HG03039 (cell line): ENCODE results near the gene EGLN3.

Source experiments
- ATAC-seq: cut with Tn5 transposase; IDR thresholded peaks from one replicate; pipeline ENCODE4 v1.9.1; 2021; ENCODE audit warnings: mild to moderate bottlenecking, moderate library complexity; ENCODE audit not compliant: unreplicated experiment

Gene EGLN3

GRCh38 chr14:33915682-33916081 lies 35.2 kb downstream of the EGLN3 start:
- ATAC-seq = no peak

- no peak for ATAC-seq
Measured at GRCh38 chr14:33914676-33915516, 36.0 kb downstream of the EGLN3 start.

- ATAC-seq = no peak
Measured at GRCh38 chr14:33911046-33911445, 39.8 kb downstream of the EGLN3 start.

- no peak for ATAC-seq
Measured at GRCh38 chr14:33910435-33910834, 40.4 kb downstream of the EGLN3 start.

GRCh38 chr14:33909380-33910084 lies 41.3 kb downstream of the EGLN3 start:
- no peak for ATAC-seq

DNA sequence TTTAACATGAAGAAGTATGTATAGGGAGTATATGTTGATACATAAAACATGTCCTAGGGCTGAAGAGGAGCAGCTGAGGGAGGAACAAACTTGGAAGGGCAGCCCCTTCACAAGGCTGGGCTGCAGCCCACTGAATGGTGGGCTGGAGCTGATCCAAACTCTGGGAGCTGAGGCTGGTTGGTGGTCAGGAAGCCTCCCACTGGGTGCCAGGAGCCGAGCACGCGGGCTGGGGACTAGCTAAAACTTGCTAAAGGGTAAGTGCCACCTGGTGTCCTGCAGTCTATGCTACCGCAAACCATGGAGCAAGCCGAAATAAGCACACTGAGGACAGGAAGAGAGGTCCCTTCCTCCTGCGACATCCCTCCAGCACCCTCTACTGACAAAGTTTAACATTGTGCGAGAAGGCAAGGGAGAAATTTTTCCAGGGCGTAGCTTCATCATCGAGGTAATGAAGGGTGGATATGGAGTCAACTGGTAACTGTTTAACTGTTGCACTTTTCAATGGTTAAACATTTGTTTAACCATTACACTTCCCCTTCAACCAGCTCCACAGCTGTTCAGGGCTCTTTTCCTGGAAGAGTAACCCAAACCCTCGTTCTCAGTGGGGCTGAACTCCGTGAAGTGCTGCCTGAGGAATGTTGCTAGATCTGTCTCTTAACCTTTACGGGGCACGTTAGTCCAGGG lies 42.2 kb downstream of the EGLN3 start:
- no peak for ATAC-seq

GRCh38 chr14:33906968-33907367 lies 43.9 kb downstream of the EGLN3 start:
- no peak for ATAC-seq

- no peak for ATAC-seq
Measured at GRCh38 chr14:33904609-33905008, 46.3 kb downstream of the EGLN3 start.

- no peak for ATAC-seq
Measured at GRCh38 chr14:33903369-33903768, 47.5 kb downstream of the EGLN3 start.

- no peak for ATAC-seq
Measured at GRCh38 chr14:33902363-33902762, 48.5 kb downstream of the EGLN3 start.

DNA sequence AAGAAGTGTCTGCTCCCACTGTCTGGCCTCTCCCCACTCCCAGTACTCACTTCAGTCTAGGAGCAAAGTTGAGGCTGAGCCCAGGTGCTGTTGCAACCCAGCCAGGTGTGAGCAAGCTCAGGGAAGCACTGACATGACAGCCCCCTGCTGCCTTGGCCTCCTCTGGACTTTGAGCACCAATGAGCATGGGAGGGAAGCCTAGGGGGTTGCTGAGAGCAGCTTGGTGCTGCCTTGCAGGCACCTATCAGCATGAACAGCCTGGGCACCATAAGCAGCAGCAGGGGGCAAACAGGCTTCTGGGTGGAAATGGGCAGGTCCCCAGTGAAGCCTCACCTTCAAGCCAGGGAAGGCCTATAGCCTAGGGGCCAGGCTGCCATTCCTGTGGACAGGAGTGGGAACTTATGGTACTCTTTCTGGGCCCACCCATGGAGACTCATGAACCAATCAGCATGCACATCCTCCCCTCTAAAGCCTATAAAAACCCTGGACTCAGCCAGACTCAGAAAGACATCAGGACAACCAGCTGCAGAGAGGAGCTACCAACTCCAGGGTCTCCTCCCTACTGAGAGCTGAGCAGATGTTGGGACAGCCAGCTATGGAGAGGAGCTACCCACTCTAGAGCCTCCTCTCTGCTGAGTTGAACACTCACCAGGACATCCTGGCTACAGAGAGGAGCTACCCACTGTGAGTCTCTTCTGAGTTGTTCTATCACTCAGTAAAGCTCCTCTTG lies 49.3 kb downstream of the EGLN3 start:
- no peak for ATAC-seq

GRCh38 chr14:33900706-33901105 lies 50.2 kb downstream of the EGLN3 start:
- ATAC-seq = no peak

GRCh38 chr14:33899723-33900341 lies 51.0 kb downstream of the EGLN3 start:
- ATAC-seq = no peak

DNA sequence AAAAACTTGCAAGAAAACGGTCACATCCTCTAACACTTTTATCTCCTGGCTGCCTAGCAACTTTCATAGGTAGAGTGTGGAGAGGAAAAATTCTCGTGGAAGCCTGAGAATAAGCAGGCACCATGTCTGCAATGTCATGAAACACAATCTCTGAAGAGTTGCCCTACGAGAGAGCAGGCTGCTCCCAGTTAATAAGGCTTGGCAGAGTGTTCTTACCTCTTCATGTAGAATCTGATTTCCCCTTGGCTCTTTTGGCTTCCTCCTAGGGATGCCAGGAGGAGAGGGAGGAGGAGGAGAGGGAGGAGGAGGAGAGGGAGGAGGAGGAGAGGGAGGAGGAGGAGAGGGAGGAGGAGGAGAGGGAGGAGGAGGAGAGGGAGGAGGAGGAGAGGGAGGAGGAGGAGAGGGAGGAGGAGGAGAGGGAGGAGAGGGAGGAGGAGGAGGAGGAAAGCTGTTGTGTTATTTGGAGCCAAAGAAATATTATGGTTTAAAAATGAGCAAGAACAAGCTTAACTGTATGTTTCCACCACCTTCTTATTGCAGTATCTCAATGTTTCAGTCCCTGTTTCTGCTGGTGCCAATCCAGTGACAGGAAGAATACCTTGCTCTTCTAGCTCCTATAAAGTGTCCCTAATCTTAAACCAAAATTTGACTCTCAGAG lies 52.9 kb downstream of the EGLN3 start:
- no peak for ATAC-seq

DNA sequence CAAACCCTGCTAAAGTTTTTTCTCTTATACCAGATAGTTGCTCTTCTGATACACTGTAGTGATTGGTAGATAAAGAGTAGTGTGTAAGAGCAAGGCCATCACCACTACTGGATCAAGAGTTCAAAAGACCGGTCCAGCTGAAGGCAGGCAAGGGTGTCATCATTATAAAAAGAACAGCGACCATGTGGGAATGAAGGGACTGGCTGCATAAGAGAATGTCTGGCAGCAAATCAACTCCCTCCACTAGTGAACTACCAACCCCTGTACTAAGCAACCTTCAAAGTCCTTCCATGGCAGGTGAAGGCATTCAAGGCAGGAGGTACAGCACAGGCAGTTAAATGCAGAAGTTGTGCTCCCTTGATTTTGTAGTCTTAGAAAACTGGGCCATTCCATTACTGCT lies 53.5 kb downstream of the EGLN3 start:
- no peak for ATAC-seq

DNA sequence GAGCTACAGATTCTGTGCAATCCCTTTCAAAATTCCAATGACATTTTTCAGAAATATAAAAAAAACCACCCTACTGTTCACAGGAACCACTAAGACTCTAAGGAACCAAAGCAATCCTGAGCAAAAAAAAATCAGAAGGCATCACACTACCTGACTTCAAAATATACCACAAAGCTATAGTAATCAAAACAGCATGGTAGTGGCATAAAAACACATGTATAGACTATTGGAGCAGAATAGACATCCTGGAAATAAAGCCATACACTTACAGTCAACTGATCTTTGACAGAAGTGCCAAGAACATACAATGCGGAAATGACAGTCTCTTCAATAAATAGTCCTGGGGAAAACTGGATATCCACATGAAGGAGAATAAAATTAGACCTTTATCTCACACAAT lies 56.5 kb downstream of the EGLN3 start:
- ATAC-seq = no peak

DNA sequence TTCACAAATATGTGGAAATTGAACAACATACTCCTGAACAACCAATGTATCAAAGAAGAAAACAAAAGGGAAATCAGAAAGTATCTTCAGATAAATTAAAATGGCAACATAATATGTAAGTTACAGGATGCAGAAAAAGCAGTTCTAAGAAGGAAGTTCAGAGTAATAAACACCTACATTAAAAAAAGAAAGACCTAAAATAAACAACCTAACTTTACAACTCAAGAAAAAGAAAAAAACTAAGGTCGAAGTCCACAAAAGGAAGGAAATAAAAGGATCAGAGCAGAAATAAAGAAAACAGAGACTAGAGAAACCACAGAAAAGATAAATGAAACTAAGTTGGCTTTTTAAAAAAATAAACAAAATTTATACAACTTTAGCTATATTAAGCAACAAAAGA lies 59.2 kb downstream of the EGLN3 start:
- no peak for ATAC-seq

DNA sequence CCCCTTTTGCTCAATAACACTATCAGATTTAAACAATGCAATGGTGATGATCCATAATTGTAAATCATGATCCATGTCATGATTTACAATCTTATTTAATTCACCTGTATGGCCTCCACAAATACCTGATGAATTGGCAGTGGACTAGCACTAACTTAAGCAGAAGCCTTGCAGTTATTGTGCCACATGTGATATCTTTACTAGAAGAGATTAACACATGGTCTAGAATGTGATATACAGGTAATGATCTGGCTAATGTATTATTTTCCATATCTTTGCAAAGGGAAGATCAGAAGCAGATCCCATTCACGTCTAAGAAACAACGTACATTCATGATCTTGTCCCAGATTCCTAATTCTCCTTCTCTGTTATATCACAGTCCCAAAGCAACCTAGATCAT lies 66.0 kb downstream of the EGLN3 start:
- ATAC-seq = no peak

- no peak for ATAC-seq
Measured at GRCh38 chr14:33880330-33880729, 70.5 kb downstream of the EGLN3 start.

DNA sequence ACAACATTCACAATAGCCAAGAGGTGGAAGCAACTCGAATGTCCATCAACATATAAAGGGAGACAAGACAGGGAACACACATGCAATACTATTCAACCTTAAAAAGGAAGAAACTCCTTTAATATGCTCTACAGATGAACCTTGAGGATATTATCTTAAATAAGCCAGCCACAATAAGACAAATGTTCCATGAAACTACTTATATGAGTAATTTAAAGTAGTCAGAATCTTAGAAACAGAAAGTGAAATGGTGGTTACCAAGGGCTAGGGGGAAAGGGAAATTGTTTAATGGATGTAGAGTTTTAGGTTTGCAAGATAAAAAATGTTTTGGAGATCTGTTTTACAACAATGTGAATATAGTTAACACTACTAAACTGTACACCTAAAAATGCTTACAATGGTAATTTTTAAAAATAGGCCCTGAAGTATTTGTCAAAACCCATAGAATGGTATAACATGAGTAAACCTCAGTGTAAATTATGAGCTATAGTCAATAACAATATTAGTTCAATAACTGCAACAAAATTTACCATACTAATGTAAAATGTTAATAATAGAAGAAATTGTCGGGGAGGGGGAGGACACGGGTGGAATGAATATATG lies 71.1 kb downstream of the EGLN3 start:
- ATAC-seq = no peak
